GM12878 (cell line): Measurements from ENCODE around the gene SFI1. TPM values are rescaled to one million over a fixed set of nuclear protein-coding genes. Genes with fewer than 3 reads are reported as not detected.

Experiments used
- CBX5 ChIP-seq: sonication (generic); IDR thresholded peaks from 2 replicates; pipeline ENCODE4 v1.6.1; 2016; ENCODE audit warnings: low read depth, moderate library complexity, mild to moderate bottlenecking, inconsistent platforms
- CTCF ChIP-seq, 3 experiments: IDR thresholded peaks in 2 of 3; conservative IDR thresholded peaks in 1 of 3; 2 replicates each; pipeline ENCODE4 v1.5.1; 2011; ENCODE audit warnings: low read depth in 3 of 3, low read length in 3 of 3, mild to moderate bottlenecking in 3 of 3, control low read depth in 2 of 3, moderate library complexity in 2 of 3, inconsistent platforms in 1 of 3, mixed read lengths in 1 of 3; ENCODE audit not compliant: control insufficient read depth in 2 of 3, insufficient read depth in 1 of 3; ENCODE audit errors: extremely low read depth in 1 of 3
- DPF2 ChIP-seq: fragments of 450-650 bp; IDR thresholded peaks from 2 replicates; pipeline ENCODE4 v1.6.1; 2017; ENCODE audit warnings: mild to moderate bottlenecking
- EGR1 ChIP-seq, 2 experiments: IDR thresholded peaks; 1 replicate in 1 of 2; 2 replicates in 1 of 2; pipeline ENCODE4 v1.6.1; 2011 to 2012; ENCODE audit warnings: low read depth in 2 of 2, low read length in 2 of 2, borderline replicate concordance in 1 of 2, mild to moderate bottlenecking in 1 of 2, moderate library complexity in 1 of 2
- FOXM1 ChIP-seq: IDR thresholded peaks from 2 replicates; pipeline ENCODE4 v1.6.1; 2012; ENCODE audit warnings: low read depth, mild to moderate bottlenecking, inconsistent platforms, low read length, moderate library complexity
- HCFC1 ChIP-seq: fragments of 150-350 bp; IDR thresholded peaks from 2 replicates; pipeline ENCODE4 v1.6.1; 2014; ENCODE audit warnings: low read length
- LARP7 ChIP-seq: fragments of 450-650 bp; IDR thresholded peaks from 2 replicates; pipeline ENCODE4 v1.6.1; 2017; ENCODE audit warnings: mild to moderate bottlenecking
- MEF2A ChIP-seq: IDR thresholded peaks from 2 replicates; pipeline ENCODE4 v1.6.1; 2011; ENCODE audit warnings: low read depth, mild to moderate bottlenecking, low read length, moderate library complexity; ENCODE audit not compliant: insufficient read depth
- MLLT1 ChIP-seq: fragments of 450-650 bp; IDR thresholded peaks from 2 replicates; pipeline ENCODE4 v1.6.1; 2016; ENCODE audit warnings: mild to moderate bottlenecking
- NR2C1 ChIP-seq: fragments of 450-650 bp; IDR thresholded peaks from 2 replicates; pipeline ENCODE4 v1.6.1; 2017; ENCODE audit warnings: antibody characterized with exemption, mild to moderate bottlenecking, moderate library complexity
- NR2C2 ChIP-seq: IDR thresholded peaks from 2 replicates; pipeline ENCODE4 v1.6.1; 2011; ENCODE audit warnings: borderline replicate concordance, low read depth; ENCODE audit not compliant: control insufficient read depth, insufficient read length
- POLR2A ChIP-seq: IDR thresholded peaks from 2 replicates; pipeline ENCODE4 v1.6.1; 2011; ENCODE audit warnings: low read depth, mild to moderate bottlenecking, low read length
- RAD21 ChIP-seq: IDR thresholded peaks from 2 replicates; pipeline ENCODE4 v1.6.1; 2011; ENCODE audit warnings: mild to moderate bottlenecking, low read depth, low read length, moderate library complexity; ENCODE audit not compliant: insufficient read depth
- RCOR1 ChIP-seq: conservative IDR thresholded peaks from 2 replicates; pipeline ENCODE4 v1.6.1; 2012; ENCODE audit warnings: low read depth, low read length, improper control_type of control experiment
- SMAD1 ChIP-seq: fragments of 450-650 bp; IDR thresholded peaks from 2 replicates; pipeline ENCODE4 v1.6.1; 2018; ENCODE audit warnings: mild to moderate bottlenecking, low read depth; ENCODE audit not compliant: partially characterized antibody
- SP1 ChIP-seq: IDR thresholded peaks from one replicate; pipeline ENCODE4 v1.6.1; 2011; ENCODE audit warnings: low read depth, low read length
- STAT3 ChIP-seq: IDR thresholded peaks from 2 replicates; pipeline ENCODE4 v1.6.1; 2011; ENCODE audit warnings: low read depth, low read length, improper control_type of control experiment
- SUZ12 ChIP-seq: fragments of 200-600 bp; sonication (generic); IDR thresholded peaks from one replicate; pipeline ENCODE4 v1.6.1; 2018; ENCODE audit warnings: antibody characterized with exemption, mild to moderate bottlenecking; ENCODE audit not compliant: unreplicated experiment
- ZNF24 ChIP-seq: fragments of 450-650 bp; IDR thresholded peaks from 2 replicates; pipeline ENCODE4 v1.6.1; 2017; ENCODE audit warnings: antibody characterized with exemption, mild to moderate bottlenecking
- polyA plus RNA-seq, 11 experiments: library from polyadenylated mRNA; depleted of rRNA in 4 of 11; unstranded in 6 of 11; stranded (reverse) in 5 of 11; fragments of >200 nt; fragmentation: Nextera tagmentation in 4 of 11; fragmentation: Illumina TruSeq in 1 of 11; extraction: Ambion mirVana in 4 of 11; extraction: Trizol in 1 of 11; gene quantifications; 1 replicate in 1 of 11; 2 replicates in 10 of 11; pipeline versions ENCODE4 v1.2.1 to v1.2.3, GENCODE V29; 2011 to 2016; ENCODE audit warnings: inconsistent platforms in 2 of 11, missing spikeins in 2 of 11, low read depth in 1 of 11
- total RNA-seq, 4 experiments: library from RNA; depleted of rRNA in 3 of 4; stranded (reverse); fragments of >200 nt in 3 of 4; fragmentation: Illumina TruSeq in 1 of 4; extraction: Trizol in 1 of 4; gene quantifications; 2 replicates each; pipeline versions ENCODE4 v1.2.1 to v1.2.3, GENCODE V29; 2013 to 2021
- TF ChIP-seq, protein P1 (sequence below): fragments of 450-650 bp; formaldehyde crosslinking; IDR thresholded peaks from 2 replicates; pipeline ENCODE4 v1.4.0; 2020; ENCODE audit warnings: mild to moderate bottlenecking, moderate library complexity
- TF ChIP-seq, protein P2 (sequence below): IDR thresholded peaks from 2 replicates; pipeline ENCODE4 v1.6.1; 2012; ENCODE audit warnings: low read depth, low read length, improper control_type of control experiment
- TF ChIP-seq, protein P3 (sequence below): fragments of 450-650 bp; IDR thresholded peaks from 2 replicates; pipeline ENCODE4 v1.6.1; 2016; ENCODE audit warnings: mild to moderate bottlenecking

The SFI1 gene
- total and polyA plus RNA-seq, 10 of the 15 experiments (the other 5 are each of a cell fraction or from before 2014, with no cell fraction given): 6.3 to 70.1 (median 30.4) TPM

DNA sequence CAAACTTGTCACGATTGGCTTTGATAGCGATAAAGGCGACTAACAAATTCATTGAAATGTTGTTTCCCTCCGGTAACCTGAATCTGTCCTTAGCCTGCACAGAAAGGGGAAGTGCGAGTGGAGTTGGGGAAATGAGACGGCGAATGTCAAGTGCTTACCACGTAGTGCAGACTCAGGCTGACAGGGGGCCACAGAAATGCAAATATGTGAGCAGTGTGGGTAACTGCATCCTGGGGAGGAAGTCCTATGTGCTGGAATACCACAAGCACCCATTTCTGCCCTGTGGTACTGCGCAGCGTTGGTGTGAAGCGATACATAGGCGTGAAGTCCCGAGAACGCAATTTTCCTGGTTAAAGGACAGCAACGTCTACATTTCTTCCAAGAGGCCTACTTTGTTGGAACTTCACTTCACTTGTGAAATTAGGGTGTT, 5.8 kb upstream of the SFI1 start (continued):
- TF ChIP-seq, protein P1, sequence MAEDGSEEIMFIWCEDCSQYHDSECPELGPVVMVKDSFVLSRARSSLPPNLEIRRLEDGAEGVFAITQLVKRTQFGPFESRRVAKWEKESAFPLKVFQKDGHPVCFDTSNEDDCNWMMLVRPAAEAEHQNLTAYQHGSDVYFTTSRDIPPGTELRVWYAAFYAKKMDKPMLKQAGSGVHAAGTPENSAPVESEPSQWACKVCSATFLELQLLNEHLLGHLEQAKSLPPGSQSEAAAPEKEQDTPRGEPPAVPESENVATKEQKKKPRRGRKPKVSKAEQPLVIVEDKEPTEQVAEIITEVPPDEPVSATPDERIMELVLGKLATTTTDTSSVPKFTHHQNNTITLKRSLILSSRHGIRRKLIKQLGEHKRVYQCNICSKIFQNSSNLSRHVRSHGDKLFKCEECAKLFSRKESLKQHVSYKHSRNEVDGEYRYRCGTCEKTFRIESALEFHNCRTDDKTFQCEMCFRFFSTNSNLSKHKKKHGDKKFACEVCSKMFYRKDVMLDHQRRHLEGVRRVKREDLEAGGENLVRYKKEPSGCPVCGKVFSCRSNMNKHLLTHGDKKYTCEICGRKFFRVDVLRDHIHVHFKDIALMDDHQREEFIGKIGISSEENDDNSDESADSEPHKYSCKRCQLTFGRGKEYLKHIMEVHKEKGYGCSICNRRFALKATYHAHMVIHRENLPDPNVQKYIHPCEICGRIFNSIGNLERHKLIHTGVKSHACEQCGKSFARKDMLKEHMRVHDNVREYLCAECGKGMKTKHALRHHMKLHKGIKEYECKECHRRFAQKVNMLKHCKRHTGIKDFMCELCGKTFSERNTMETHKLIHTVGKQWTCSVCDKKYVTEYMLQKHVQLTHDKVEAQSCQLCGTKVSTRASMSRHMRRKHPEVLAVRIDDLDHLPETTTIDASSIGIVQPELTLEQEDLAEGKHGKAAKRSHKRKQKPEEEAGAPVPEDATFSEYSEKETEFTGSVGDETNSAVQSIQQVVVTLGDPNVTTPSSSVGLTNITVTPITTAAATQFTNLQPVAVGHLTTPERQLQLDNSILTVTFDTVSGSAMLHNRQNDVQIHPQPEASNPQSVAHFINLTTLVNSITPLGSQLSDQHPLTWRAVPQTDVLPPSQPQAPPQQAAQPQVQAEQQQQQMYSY (CRISPR knock-in tag): no peak
- TF ChIP-seq MLLT1 (peak; percentile 96), SP1 (peak; percentile 73), EGR1 (IDR thresholded peaks at IDR 0.05; ENCODE audit: borderline replicate concordance in 1 of 2, low read depth in 2 of 2, low read length in 2 of 2) (peak in 1 of 2 experiments; percentile 35; a peak in 1 of 3 replicates), MEF2A (peak; percentile 43; the same call in 1 of the 2 replicates), STAT3 (0 out of 2 replicates have a peak, but pooled peaks have one; percentile 85), NR2C1 (no peak), HCFC1 (no peak), DPF2 (peak; percentile 52; the same call in 1 of the 2 replicates), SUZ12 (no peak), CTCF (IDR thresholded peaks at IDR 0.05 in 2 of 3, conservative IDR thresholded peaks at IDR 0.05 in 1 of 3; ENCODE audit: control insufficient read depth in 2 of 3, extremely low read depth in 1 of 3, insufficient read depth in 1 of 3, low read depth in 3 of 3, low read length in 3 of 3) (no peak), CBX5 (0 out of 2 replicates have a peak, but pooled peaks have one; percentile 17), POLR2A (peak; percentile 70), SMAD1 (peak; percentile 89), NR2C2 (no peak), ZNF24 (peak; percentile 35), RAD21 (0 out of 2 replicates have a peak, but pooled peaks have one; percentile 20), FOXM1 (peak; percentile 85), RCOR1 (0 out of 2 replicates have a peak, but pooled peaks have one; percentile 25), LARP7 (peak; percentile 15; the same call in 1 of the 2 replicates)
- TF ChIP-seq, protein P2, sequence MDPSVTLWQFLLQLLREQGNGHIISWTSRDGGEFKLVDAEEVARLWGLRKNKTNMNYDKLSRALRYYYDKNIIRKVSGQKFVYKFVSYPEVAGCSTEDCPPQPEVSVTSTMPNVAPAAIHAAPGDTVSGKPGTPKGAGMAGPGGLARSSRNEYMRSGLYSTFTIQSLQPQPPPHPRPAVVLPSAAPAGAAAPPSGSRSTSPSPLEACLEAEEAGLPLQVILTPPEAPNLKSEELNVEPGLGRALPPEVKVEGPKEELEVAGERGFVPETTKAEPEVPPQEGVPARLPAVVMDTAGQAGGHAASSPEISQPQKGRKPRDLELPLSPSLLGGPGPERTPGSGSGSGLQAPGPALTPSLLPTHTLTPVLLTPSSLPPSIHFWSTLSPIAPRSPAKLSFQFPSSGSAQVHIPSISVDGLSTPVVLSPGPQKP: 0 out of 2 replicates have a peak, but pooled peaks have one; percentile 36
- TF ChIP-seq, protein P3, sequence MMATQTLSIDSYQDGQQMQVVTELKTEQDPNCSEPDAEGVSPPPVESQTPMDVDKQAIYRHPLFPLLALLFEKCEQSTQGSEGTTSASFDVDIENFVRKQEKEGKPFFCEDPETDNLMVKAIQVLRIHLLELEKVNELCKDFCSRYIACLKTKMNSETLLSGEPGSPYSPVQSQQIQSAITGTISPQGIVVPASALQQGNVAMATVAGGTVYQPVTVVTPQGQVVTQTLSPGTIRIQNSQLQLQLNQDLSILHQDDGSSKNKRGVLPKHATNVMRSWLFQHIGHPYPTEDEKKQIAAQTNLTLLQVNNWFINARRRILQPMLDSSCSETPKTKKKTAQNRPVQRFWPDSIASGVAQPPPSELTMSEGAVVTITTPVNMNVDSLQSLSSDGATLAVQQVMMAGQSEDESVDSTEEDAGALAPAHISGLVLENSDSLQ: peak; percentile 90
